Mesodermal cell (in vitro differentiated cells): Measurements from ENCODE around the gene GAST.

Experiments
- H3K27ac ChIP-seq: 2 replicates; pipeline ENCODE4 v1.7.0; 2013; ENCODE audit warnings: mild to moderate bottlenecking, low read depth, low read length, moderate library complexity; ENCODE audit not compliant: severe bottlenecking
- H3K36me3 ChIP-seq: 2 replicates; pipeline ENCODE4 v1.7.1; 2013; ENCODE audit warnings: mild to moderate bottlenecking, low read length, moderate library complexity; ENCODE audit not compliant: control insufficient read depth, insufficient read depth
- H3K4me1 ChIP-seq: one replicate; pipeline ENCODE4 v1.7.1; 2013; ENCODE audit warnings: mild to moderate bottlenecking, low read length; ENCODE audit not compliant: insufficient read depth, control insufficient read depth, poor library complexity, severe bottlenecking
- H3K4me3 ChIP-seq: 2 replicates; pipeline ENCODE4 v1.7.0; 2013; ENCODE audit warnings: low read length, control low read depth, mild to moderate bottlenecking; ENCODE audit not compliant: insufficient read depth, poor library complexity, severe bottlenecking; ENCODE audit errors: extremely low read depth
- H3K9me3 ChIP-seq: 2 replicates; pipeline ENCODE4 v1.7.1; 2013; ENCODE audit warnings: mild to moderate bottlenecking, low read length, moderate library complexity; ENCODE audit not compliant: control insufficient read depth
- WGBS, 2 experiments: methylation state at CpG; one replicate each; pipeline ENCODE4 v1.1.5; 2013; ENCODE audit warnings: missing lambda C conversion rate in 2 of 2; ENCODE audit not compliant: insufficient coverage in 2 of 2; 5-methylcytosine and 5-hydroxymethylcytosine counted together

Gene GAST

DNA sequence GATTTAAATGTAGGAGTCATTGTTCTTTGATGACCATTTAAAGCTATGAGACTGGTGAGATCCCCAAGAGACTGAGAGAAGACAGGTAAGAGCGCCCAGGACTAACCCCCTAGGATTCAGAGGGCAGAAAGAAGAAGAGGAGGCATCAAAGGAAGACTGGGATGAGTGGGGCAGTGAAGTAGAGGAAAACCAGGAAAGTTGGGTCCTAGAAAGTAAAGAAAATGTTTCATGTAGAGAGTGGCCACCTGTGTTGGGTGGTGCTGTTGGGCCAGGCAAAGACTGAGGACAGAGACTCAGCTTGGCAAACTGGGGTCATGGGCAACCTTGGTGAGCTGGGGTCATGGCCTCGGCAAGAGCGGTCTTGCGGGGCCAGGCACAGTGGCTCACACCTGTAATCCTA is 23.6 kb downstream of the GAST start:
- H3K4me1 ChIP-seq: peaks cover 2% of the 10 kb centered on the region
- no peak overlapping the region for H3K27ac ChIP-seq
- H3K4me3 ChIP-seq: no peak overlapping the region
- no peaks in the 10 kb centered on the region for H3K9me3 ChIP-seq
- WGBS, 2 experiments: 80 to 98% methylated on average over 4 of the region's 4 CpGs
- no peaks in the 10 kb centered on the region for H3K36me3 ChIP-seq

DNA sequence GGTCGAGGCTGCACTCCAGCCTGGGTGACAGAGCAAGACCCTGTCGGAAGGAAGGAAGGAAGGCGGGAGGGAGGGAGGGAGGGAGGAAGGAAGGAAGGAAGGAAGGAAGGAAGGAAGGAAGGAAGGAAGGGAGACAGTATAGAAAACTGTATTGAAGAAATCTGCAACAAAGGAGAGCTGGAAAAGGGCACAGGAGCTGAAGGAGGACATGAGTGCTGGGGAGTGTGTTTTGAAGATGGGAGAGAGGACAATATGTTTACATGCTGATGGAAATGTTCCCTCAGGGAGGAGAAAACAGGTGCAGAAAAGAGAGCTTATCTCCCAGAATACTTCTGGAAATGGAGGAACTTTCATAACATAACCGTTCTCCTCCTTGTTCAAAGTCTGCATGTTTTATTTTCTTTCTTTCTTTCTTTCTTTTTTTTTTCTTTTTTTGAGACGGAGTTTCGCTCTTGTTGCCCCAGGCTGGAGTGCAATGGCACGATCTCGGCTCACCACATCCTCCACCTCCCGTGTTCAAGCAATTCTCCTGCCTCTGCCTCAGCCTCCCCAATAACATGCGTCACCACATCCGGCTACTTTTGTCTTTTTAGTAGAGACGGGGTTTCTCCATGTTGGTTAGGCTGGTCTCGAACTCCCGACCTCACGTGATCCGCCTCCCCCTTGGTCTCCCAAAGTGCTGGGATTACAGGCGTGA is 25.0 kb downstream of the GAST start:
- Histone ChIP-seq H3K9me3 (no peaks in the 10 kb centered on the region), H3K27ac (no peak overlapping the region), H3K36me3 (no peaks in the 10 kb centered on the region), H3K4me1 (peaks cover 2% of the 10 kb centered on the region), H3K4me3 (no peak overlapping the region)
- 77% methylated on average over 13 to 15 of the region's 17 CpGs for WGBS, 2 experiments

GRCh38 chr17:41737680-41738023 is 25.5 kb downstream of the GAST start:
- 31 to 49% methylated on average over 4 to 5 of the region's 5 CpGs for WGBS, 2 experiments
- Histone ChIP-seq H3K27ac (no peak overlapping the region), H3K36me3 (no peaks in the 10 kb centered on the region), H3K9me3 (no peaks in the 10 kb centered on the region), H3K4me3 (no peak overlapping the region), H3K4me1 (peaks cover 2% of the 10 kb centered on the region)

DNA sequence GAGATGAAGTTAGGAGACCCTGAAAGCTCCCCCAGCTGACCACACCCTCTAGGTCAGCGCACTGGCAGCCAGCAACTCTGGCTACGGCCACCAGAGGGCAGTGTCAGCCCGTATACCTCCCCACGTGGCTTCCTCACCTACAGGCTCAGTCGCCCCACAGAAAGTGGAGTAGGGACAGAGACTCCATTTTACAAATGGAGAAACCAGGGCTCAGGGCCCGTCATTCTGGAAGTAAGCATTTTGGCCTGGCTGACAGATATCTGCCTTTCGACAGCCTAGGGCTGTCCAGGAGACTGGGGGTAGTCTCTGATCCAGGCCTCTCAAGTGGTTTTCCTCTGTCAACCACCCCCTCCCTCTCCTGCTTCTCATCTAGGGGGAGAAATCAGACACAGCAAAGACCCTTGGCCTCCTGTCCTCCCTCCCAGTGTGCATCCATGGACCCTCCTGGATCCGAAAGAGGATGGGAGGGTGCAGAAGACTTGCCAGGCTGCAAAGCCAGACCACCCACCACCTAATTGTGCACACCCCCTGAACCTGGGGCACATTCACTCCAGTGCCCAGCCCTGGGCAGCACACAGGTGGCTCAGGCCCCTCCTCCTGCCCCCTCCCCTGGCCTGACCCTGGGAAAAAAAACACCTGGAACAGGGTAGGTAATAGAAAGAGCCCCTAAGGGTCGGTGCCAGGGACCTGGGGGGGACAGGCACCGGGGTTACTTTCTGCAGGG is 26.1 kb downstream of the GAST start:
- Histone ChIP-seq H3K36me3 (no peaks in the 10 kb centered on the region), H3K4me1 (peaks cover 2% of the 10 kb centered on the region), H3K4me3 (no peak overlapping the region), H3K27ac (no peak overlapping the region), H3K9me3 (no peaks in the 10 kb centered on the region)
- 25 to 44% methylated on average over 5 to 8 of the region's 10 CpGs for WGBS, 2 experiments

GRCh38 chr17:41738801-41739112 is 26.6 kb downstream of the GAST start:
- Histone ChIP-seq H3K4me3 (no peak overlapping the region), H3K27ac (no peak overlapping the region), H3K36me3 (no peaks in the 10 kb centered on the region), H3K9me3 (no peaks in the 10 kb centered on the region), H3K4me1 (peaks cover 2% of the 10 kb centered on the region)
- 97% methylated on average over 4 of the region's 5 CpGs; no CpG with 5 or more reads in 1 of the 2 experiments for WGBS, 2 experiments

GRCh38 chr17:41739661-41740352 is 27.7 kb downstream of the GAST start:
- no peaks in the 10 kb centered on the region for H3K36me3 ChIP-seq
- 81 to 84% methylated on average over 3 to 6 of the region's 9 CpGs for WGBS, 2 experiments
- H3K27ac ChIP-seq: no peak overlapping the region
- no peaks in the 10 kb centered on the region for H3K9me3 ChIP-seq
- peaks cover 2% of the 10 kb centered on the region for H3K4me1 ChIP-seq
- no peak overlapping the region for H3K4me3 ChIP-seq

GRCh38 chr17:41740506-41740905 is 28.4 kb downstream of the GAST start:
- no peaks in the 10 kb centered on the region for H3K9me3 ChIP-seq

DNA sequence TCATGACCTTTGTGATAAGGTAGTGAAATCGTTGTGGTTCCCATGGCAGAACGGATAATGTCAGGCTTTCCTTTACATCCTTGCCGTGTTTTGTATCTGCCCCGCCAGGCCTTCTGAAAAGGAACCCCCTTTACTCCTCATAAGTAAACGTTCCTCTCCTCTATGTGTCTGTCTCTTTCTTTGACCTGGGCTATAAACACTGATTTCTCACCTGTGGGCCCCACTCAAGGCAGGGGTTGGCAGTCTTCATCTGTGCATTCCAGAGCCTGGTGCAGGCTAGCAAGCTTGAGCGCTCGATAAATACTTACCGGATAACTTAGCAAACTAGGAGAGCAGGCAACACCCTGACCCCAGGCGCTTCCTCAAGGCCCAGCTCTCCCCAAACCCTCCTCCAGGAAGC is 29.6 kb downstream of the GAST start:
- Histone ChIP-seq H3K4me1 (no peaks in the 10 kb centered on the region), H3K4me3 (no peak overlapping the region), H3K36me3 (no peaks in the 10 kb centered on the region), H3K27ac (no peak overlapping the region), H3K9me3 (no peaks in the 10 kb centered on the region)
- 77 to 78% methylated on average over 7 of the region's 9 CpGs for WGBS, 2 experiments

More at GRCh38 chr17:41740506-41740905, 28.4 kb downstream of the GAST start:
- H3K36me3 ChIP-seq: no peaks in the 10 kb centered on the region
- WGBS, 2 experiments: 89 to 93% methylated on average over 3 of the region's 5 CpGs
- no peaks in the 10 kb centered on the region for H3K4me1 ChIP-seq
- no peak overlapping the region for H3K27ac ChIP-seq
- no peak overlapping the region for H3K4me3 ChIP-seq

- no peak overlapping the region for H3K27ac ChIP-seq
- no peaks in the 10 kb centered on the region for H3K36me3 ChIP-seq
- 95 to 96% methylated on average over 6 of the region's 6 CpGs for WGBS, 2 experiments
- no peaks in the 10 kb centered on the region for H3K4me1 ChIP-seq
- H3K4me3 ChIP-seq: no peak overlapping the region
- no peaks in the 10 kb centered on the region for H3K9me3 ChIP-seq
These were observed 36.1 kb downstream of the GAST start for GRCh38 chr17:41748275-41748674.

DNA sequence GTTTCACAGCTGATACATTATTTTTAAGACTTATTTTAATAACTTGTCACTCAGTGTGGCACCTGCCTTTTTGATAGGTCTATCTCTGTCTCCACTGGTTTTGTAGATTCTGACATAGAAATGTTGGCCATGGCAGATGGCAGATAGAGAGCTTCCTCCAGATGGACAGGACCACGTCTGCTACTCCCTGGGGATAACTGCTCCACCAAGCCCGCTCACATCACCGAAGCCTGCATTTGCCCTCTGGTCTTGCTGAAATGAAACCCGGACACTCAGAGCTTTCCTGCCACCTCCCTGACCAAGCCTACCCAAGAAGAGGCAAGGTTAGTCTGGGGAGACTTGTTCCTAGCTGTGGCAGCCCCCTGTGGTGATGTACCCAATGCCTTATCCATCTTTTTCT is 38.7 kb downstream of the GAST start:
- Histone ChIP-seq H3K4me3 (no peak overlapping the region), H3K27ac (no peak overlapping the region), H3K36me3 (peaks cover 24% of the 10 kb centered on the region), H3K9me3 (no peaks in the 10 kb centered on the region), H3K4me1 (no peaks in the 10 kb centered on the region)
- WGBS, 2 experiments: 92 to 95% methylated on average over 4 of the region's 4 CpGs

DNA sequence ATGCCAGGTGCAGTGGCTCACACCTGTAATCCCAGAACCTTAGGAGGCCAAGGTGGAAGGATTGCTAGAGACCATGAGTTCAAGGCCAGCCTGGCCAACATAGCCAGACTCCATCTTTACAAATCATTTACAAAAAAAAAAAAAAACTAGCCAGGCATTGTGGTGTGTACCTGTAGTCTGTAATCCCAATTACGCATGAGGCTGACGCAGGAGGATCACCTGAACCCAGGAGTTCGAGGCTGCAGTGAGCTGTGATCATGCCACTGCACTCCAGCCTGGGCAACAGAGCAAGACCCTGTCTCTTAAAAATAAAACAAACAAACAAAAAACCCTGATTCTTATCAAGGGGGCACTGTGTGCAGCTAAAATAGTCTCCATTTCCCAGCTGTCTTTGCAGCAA is 39.2 kb downstream of the GAST start:
- 67 to 82% methylated on average over 2 to 3 of the region's 3 CpGs for WGBS, 2 experiments
- no peaks in the 10 kb centered on the region for H3K9me3 ChIP-seq
- H3K27ac ChIP-seq: no peak overlapping the region
- no peaks in the 10 kb centered on the region for H3K4me1 ChIP-seq
- H3K4me3 ChIP-seq: no peak overlapping the region
- H3K36me3 ChIP-seq: peaks cover 29% of the 10 kb centered on the region
